Measurements from ENCODE around the gene LRRC75A. TPM values are rescaled to one million over a fixed set of nuclear protein-coding genes. Genes with fewer than 3 reads are reported as not detected.

Gene LRRC75A
- total RNA-seq, 4 donors from 2014 or later = 0.26 to 6.0 (median 3.7) TPM

- Histone ChIP-seq H3K36me3 (no peaks in the 10 kb centered on the region), H3K4me1 (no peaks in the 10 kb centered on the region), H3K27ac (no peak overlapping the region), H3K9me3 (no peaks in the 10 kb centered on the region), H3K27me3 (no peaks in the 10 kb centered on the region), H3K4me3 (no peak overlapping the region)
- TF ChIP-seq CTCF (IDR thresholded peaks at IDR 0.05) = no peak
- no peak for TF ChIP-seq POLR2A (IDR thresholded peaks at IDR 0.05)
- no peak for DNase-seq
- intact Hi-C loops (cut with DNase I; ENCODE audit: low total_unique reads) = loop anchor here (5.0 kb wide), 1 partner anchor 40 kb away; no protein-coding TSS in a partner anchor
Measured at GRCh38 chr17:16462070-16462864, 29.7 kb downstream of the LRRC75A start.

GRCh38 chr17:16461606-16461866, 30.5 kb downstream of the LRRC75A start:
- TF ChIP-seq POLR2A (IDR thresholded peaks at IDR 0.05) = no peak
- TF ChIP-seq CTCF (IDR thresholded peaks at IDR 0.05) = no peak
- intact Hi-C loops (cut with DNase I; ENCODE audit: low total_unique reads) = loop anchor here (5.0 kb wide), 1 partner anchor 41 kb away; no protein-coding TSS in a partner anchor
- DNase-seq = no peak
- H3K9me3 ChIP-seq = no peaks in the 10 kb centered on the region
- H3K27me3 ChIP-seq = no peaks in the 10 kb centered on the region
- no peaks in the 10 kb centered on the region for H3K36me3 ChIP-seq
- H3K4me1 ChIP-seq = no peaks in the 10 kb centered on the region
- H3K27ac ChIP-seq = no peak overlapping the region
- no peak overlapping the region for H3K4me3 ChIP-seq

- TF ChIP-seq CTCF (IDR thresholded peaks at IDR 0.05) = no peak
- TF ChIP-seq POLR2A (IDR thresholded peaks at IDR 0.05) = no peak
- H3K4me3 ChIP-seq = no peak overlapping the region
- H3K9me3 ChIP-seq = no peaks in the 10 kb centered on the region
- H3K4me1 ChIP-seq = no peaks in the 10 kb centered on the region
- no peaks in the 10 kb centered on the region for H3K27me3 ChIP-seq
- H3K27ac ChIP-seq = no peak overlapping the region
- intact Hi-C loops (cut with DNase I; ENCODE audit: low total_unique reads) = loop anchor here (5.0 kb wide), 1 partner anchor 41 kb away; no protein-coding TSS in a partner anchor
- H3K36me3 ChIP-seq = no peaks in the 10 kb centered on the region
- no peak for DNase-seq
Measured at GRCh38 chr17:16460796-16461605, 31.0 kb downstream of the LRRC75A start.

- no peak for TF ChIP-seq CTCF (IDR thresholded peaks at IDR 0.05)
- TF ChIP-seq POLR2A (IDR thresholded peaks at IDR 0.05) = no peak
- DNase-seq = no peak
- H3K27me3 ChIP-seq = no peaks in the 10 kb centered on the region
- intact Hi-C loops (cut with DNase I; ENCODE audit: low total_unique reads) = loop anchor here (5.0 kb wide), 1 partner anchor 42 kb away; no protein-coding TSS in a partner anchor
- no peaks in the 10 kb centered on the region for H3K9me3 ChIP-seq
- H3K27ac ChIP-seq = no peak overlapping the region
- no peak overlapping the region for H3K4me3 ChIP-seq
- no peaks in the 10 kb centered on the region for H3K36me3 ChIP-seq
- H3K4me1 ChIP-seq = no peaks in the 10 kb centered on the region
Measured at GRCh38 chr17:16459855-16460550, 32.0 kb downstream of the LRRC75A start.

Data from uterus (tissue), 4 donors.